PC-3 (cell line): ENCODE results near the gene ARHGEF28. TPM values are rescaled to one million over a fixed set of nuclear protein-coding genes. Genes with fewer than 3 reads are reported as not detected.

Source experiments
- ATAC-seq: fragments of 200-7000 bp; cut with Tn5 transposase; 2 replicates; pipeline ENCODE4 v1.9.1; 2020; ENCODE audit warnings: mild to moderate bottlenecking, moderate library complexity
- BruUV-seq: library from RNA; stranded (reverse); fragments of 400-500 nt; replicated peaks from 2 replicates; lab custom pipeline; 2021; lab: Mats Ljungman, UMichigan
- CTCF ChIA-PET: fragments of 300-600 bp; sonication (Branson Sonifier 250); formaldehyde crosslinking; loops from one replicate; lab custom pipeline; 2022; ENCODE audit warnings: antibody characterized with exemption; lab: Charles Lee
- POLR2A ChIA-PET: fragments of 300-600 bp; sonication (Branson Sonifier 250); formaldehyde crosslinking; loops from one replicate; lab custom pipeline; 2022; ENCODE audit warnings: antibody characterized with exemption; ENCODE audit not compliant: unreplicated experiment; lab: Charles Lee
- DNase-seq: peaks from one replicate; pipeline ENCODE4 v3.0.0-alpha.2; 2015
- H2AFZ ChIP-seq: fragments of 300-600 bp; sonication (generic); 2 replicates; pipeline ENCODE4 v1.6.0; 2016; ENCODE audit warnings: antibody characterized with exemption, low read length
- H3F3A ChIP-seq: fragments of 300-600 bp; sonication (generic); one replicate; pipeline ENCODE4 v1.6.0; 2017; ENCODE audit warnings: antibody characterized with exemption, low read length, control low read depth, mild to moderate bottlenecking; ENCODE audit not compliant: unreplicated experiment
- H3K27ac ChIP-seq: fragments of 300-600 bp; sonication (generic); 2 replicates; pipeline ENCODE4 v1.5.1; 2016; ENCODE audit warnings: mild to moderate bottlenecking, low read length
- H3K27me3 ChIP-seq: fragments of 300-600 bp; sonication (generic); 2 replicates; pipeline ENCODE4 v1.6.1; 2016; ENCODE audit warnings: low read length, mixed read lengths
- H3K36me3 ChIP-seq: fragments of 300-600 bp; sonication (generic); 2 replicates; pipeline ENCODE4 v1.6.1; 2016; ENCODE audit warnings: low read depth, mixed run types, low read length, mixed read lengths
- H3K4me1 ChIP-seq: fragments of 300-600 bp; sonication (generic); 2 replicates; pipeline ENCODE4 v1.5.1; 2016; ENCODE audit warnings: low read length; ENCODE audit not compliant: insufficient read depth
- H3K4me2 ChIP-seq: fragments of 300-600 bp; sonication (generic); 2 replicates; pipeline ENCODE4 v1.6.0; 2016; ENCODE audit warnings: low read length
- H3K4me3 ChIP-seq: fragments of 300-600 bp; sonication (generic); 2 replicates; pipeline ENCODE4 v1.5.1; 2016; ENCODE audit warnings: mild to moderate bottlenecking, low read length, mixed read lengths
- H3K79me2 ChIP-seq: fragments of 300-600 bp; sonication (generic); 2 replicates; pipeline ENCODE4 v1.6.1; 2017; ENCODE audit warnings: low read length, mixed read lengths
- H3K9ac ChIP-seq: fragments of 300-600 bp; sonication (generic); 2 replicates; pipeline ENCODE4 v1.6.0; 2016; ENCODE audit warnings: mild to moderate bottlenecking, low read length
- H3K9me2 ChIP-seq: fragments of 300-600 bp; sonication (generic); replicated peaks from 2 replicates; pipeline ENCODE4 v1.6.1; 2016; ENCODE audit warnings: mixed run types, low read length, mixed read lengths
- H3K9me3 ChIP-seq: fragments of 300-600 bp; sonication (generic); 2 replicates; pipeline ENCODE4 v1.6.1; 2016; ENCODE audit warnings: low read length, mixed read lengths
- H4K20me1 ChIP-seq: fragments of 300-600 bp; sonication (generic); 2 replicates; pipeline ENCODE4 v1.6.1; 2016; ENCODE audit warnings: low read length, mixed read lengths
- CTCF ChIP-seq: fragments of 300-600 bp; sonication (generic); conservative IDR thresholded peaks from 2 replicates; pipeline ENCODE4 v1.5.1; 2017; ENCODE audit warnings: antibody characterized with exemption, low read depth, mild to moderate bottlenecking, low read length
- EZH2 ChIP-seq: fragments of 300-600 bp; sonication (generic); IDR thresholded peaks from one replicate; pipeline ENCODE4 v1.6.1; 2017; ENCODE audit warnings: antibody characterized with exemption, mild to moderate bottlenecking, low read length; ENCODE audit not compliant: unreplicated experiment
- EZH2phosphoT487 ChIP-seq: fragments of 300-600 bp; sonication (generic); IDR thresholded peaks from 2 replicates; pipeline ENCODE4 v1.6.1; 2018; ENCODE audit warnings: mild to moderate bottlenecking, antibody characterized with exemption, low read length, borderline replicate concordance
- intact Hi-C: fragments of 100-400 bp; cut with micrococcal nuclease; formaldehyde crosslinking; loops from 2 replicates; pipeline ENCODE4 v1.9.0; 2023
- total RNA-seq: library from RNA; depleted of rRNA; stranded (reverse); fragments of >200 nt; gene quantifications from 2 replicates; pipeline ENCODE4 v1.2.3, GENCODE V29; 2014

ARHGEF28 gene
- total RNA-seq, 1 experiment from 2014 or later, result 24.2 TPM

- Histone ChIP-seq H3K36me3 (no peaks in the 10 kb centered on the region), H3K27me3 (no peaks in the 10 kb centered on the region), H3K27ac (no peak overlapping the region), H4K20me1 (no peaks in the 10 kb centered on the region), H3K4me2 (no peak overlapping the region), H3K4me1 (no peaks in the 10 kb centered on the region), H3K9me2 (no peaks in the 10 kb centered on the region), H3K9me3 (no peaks in the 10 kb centered on the region), H3F3A (no peaks in the 10 kb centered on the region), H3K79me2 (no peaks in the 10 kb centered on the region), H3K4me3 (no peak overlapping the region), H3K9ac (no peak overlapping the region), H2AFZ (no peak overlapping the region)
- intact Hi-C loops, result no loop called here
- CTCF ChIA-PET, result no interaction called here
- DNase-seq (no peak), ATAC-seq (no peak)
- POLR2A ChIA-PET, result no interaction called here
- no peak for TF ChIP-seq EZH2
- TF ChIP-seq CTCF, result no peak
- no peak for TF ChIP-seq EZH2phosphoT487
- no TSS peak for BruUV-seq
Measured at GRCh38 chr5:73913971-73914370, 288.0 kb downstream of the ARHGEF28 start.

GRCh38 chr5:73915345-73915744, 289.3 kb downstream of the ARHGEF28 start:
- H3K4me3 ChIP-seq, result no peak overlapping the region
- TF ChIP-seq EZH2, result no peak
- no peak for TF ChIP-seq EZH2phosphoT487
- no peak for TF ChIP-seq CTCF
- no peak overlapping the region for H3K4me2 ChIP-seq
- no peaks in the 10 kb centered on the region for H3K4me1 ChIP-seq
- no peaks in the 10 kb centered on the region for H3F3A ChIP-seq
- no peaks in the 10 kb centered on the region for H3K9me2 ChIP-seq
- H3K27me3 ChIP-seq, result no peaks in the 10 kb centered on the region
- H2AFZ ChIP-seq, result no peak overlapping the region
- CTCF ChIA-PET, result no interaction called here
- POLR2A ChIA-PET, result no interaction called here
- H4K20me1 ChIP-seq, result no peaks in the 10 kb centered on the region
- H3K9me3 ChIP-seq, result no peaks in the 10 kb centered on the region
- H3K9ac ChIP-seq, result no peak overlapping the region
- H3K79me2 ChIP-seq, result no peaks in the 10 kb centered on the region
- H3K27ac ChIP-seq, result no peak overlapping the region
- ATAC-seq, result no peak
- no TSS peak for BruUV-seq
- intact Hi-C loops, result no loop called here
- no peaks in the 10 kb centered on the region for H3K36me3 ChIP-seq
- no peak for DNase-seq

- ATAC-seq, result no peak
- DNase-seq, result no peak
- Histone ChIP-seq H3K4me2 (no peak overlapping the region), H3K9me3 (no peaks in the 10 kb centered on the region), H4K20me1 (no peaks in the 10 kb centered on the region), H3K27me3 (no peaks in the 10 kb centered on the region), H3K4me3 (no peak overlapping the region), H2AFZ (no peak overlapping the region), H3F3A (no peaks in the 10 kb centered on the region), H3K36me3 (no peaks in the 10 kb centered on the region), H3K9ac (no peak overlapping the region), H3K4me1 (no peaks in the 10 kb centered on the region), H3K27ac (no peak overlapping the region), H3K9me2 (no peaks in the 10 kb centered on the region), H3K79me2 (no peaks in the 10 kb centered on the region)
- BruUV-seq, result no TSS peak
- POLR2A ChIA-PET, result no interaction called here
- intact Hi-C loops, result no loop called here
- CTCF ChIA-PET, result no interaction called here
- no peak for TF ChIP-seq EZH2
- no peak for TF ChIP-seq CTCF
- no peak for TF ChIP-seq EZH2phosphoT487
Measured at GRCh38 chr5:73917433-73917832, 291.4 kb downstream of the ARHGEF28 start.
